Measurements from ENCODE around the gene PRICKLE2. TPM values are rescaled to one million over a fixed set of nuclear protein-coding genes. Genes with fewer than 3 reads are reported as not detected.

The PRICKLE2 gene
- total and polyA plus RNA-seq, 2 donors (not counting 3 experiments of a cell fraction or from before 2014, with no cell fraction given) = 3.0 to 7.1 TPM

- dilution Hi-C loops (cut with MboI; ENCODE audit: extremely low pct_ligation_motif_present, low sequenced_read_pairs) = no loop called here
- H3K9ac ChIP-seq (replicated peaks; ENCODE audit: extremely low read depth, insufficient read depth, low read length) = no peak overlapping the region
- no peaks in the 10 kb centered on the region for H3K9me1 ChIP-seq (replicated peaks; ENCODE audit: control insufficient read depth, extremely low read depth, insufficient read depth, low read length)
- BruUV-seq (replicated peaks) = no TSS peak
- intact Hi-C loops (cut with micrococcal nuclease) = no loop called here
- H4K20me1 ChIP-seq (replicated peaks; ENCODE audit: control insufficient read depth, extremely low read depth, insufficient read depth, low read length) = no peaks in the 10 kb centered on the region
- no peak for FAIRE-seq
- no peak overlapping the region for H2AFZ ChIP-seq (ENCODE audit: low read depth, low read length)
- H3K4me1 ChIP-seq (ENCODE audit: control insufficient read depth, extremely low read depth, insufficient read depth, low read length) = no peaks in the 10 kb centered on the region
- no peak overlapping the region for H3K27ac ChIP-seq (ENCODE audit: insufficient read depth, low read depth, low read length)
- no peak overlapping the region for H3K4me3 ChIP-seq (replicated peaks in 1 of 3; ENCODE audit: insufficient read depth in 1 of 3, low read depth in 1 of 3, low read length in 3 of 3)
- H3K4me2 ChIP-seq (ENCODE audit: insufficient read depth, low read length) = no peak overlapping the region
- H3K9me3 ChIP-seq (replicated peaks; ENCODE audit: control insufficient read depth, insufficient read depth, low read length) = no peaks in the 10 kb centered on the region
- no peak for DNase-seq (ENCODE audit: low read depth, low spot score)
- H3K79me2 ChIP-seq (ENCODE audit: control insufficient read depth, insufficient read depth, low read length) = no peaks in the 10 kb centered on the region
- no peaks in the 10 kb centered on the region for H3K36me3 ChIP-seq (ENCODE audit: control insufficient read depth in 2 of 2, extremely low read depth in 1 of 2, insufficient read depth in 2 of 2, low read length in 2 of 2)
- no peak for TF ChIP-seq JUN (IDR thresholded peaks at IDR 0.05; ENCODE audit: borderline replicate concordance, insufficient read depth, insufficient read length, low read depth)
- no peak for TF ChIP-seq MAX (IDR thresholded peaks at IDR 0.05; ENCODE audit: insufficient read depth, insufficient read length)
- TF ChIP-seq GATA2 (IDR thresholded peaks at IDR 0.05; ENCODE audit: insufficient read depth, insufficient read length, low read depth, low read length) = no peak
- TF ChIP-seq POLR2AphosphoS5 (IDR thresholded peaks at IDR 0.05; ENCODE audit: insufficient read depth, low read depth, low read length) = no peak
- TF ChIP-seq CTCF (IDR thresholded peaks at IDR 0.05; ENCODE audit: extremely low read depth in 1 of 2, insufficient read depth in 1 of 2, low read depth in 1 of 2, low read length in 2 of 2) = no peak
- TF ChIP-seq MYC (IDR thresholded peaks at IDR 0.05; ENCODE audit: low read depth, low read length) = no peak
- TF ChIP-seq FOS (IDR thresholded peaks at IDR 0.05; ENCODE audit: borderline replicate concordance, insufficient read depth, low read length) = no peak
- TF ChIP-seq POLR2A (IDR thresholded peaks at IDR 0.05; ENCODE audit: low read depth, low read length) = no peak
- no peak for TF ChIP-seq EZH2 (IDR thresholded peaks at IDR 0.05; ENCODE audit: borderline replicate concordance, low read depth, low read length, severe bottlenecking)
- ChIA-PET CTCF (no interaction called here), POLR2A (no interaction called here)
- no peaks in the 10 kb centered on the region for H3K27me3 ChIP-seq (ENCODE audit: control insufficient read depth in 2 of 2, insufficient read depth in 2 of 2, low read length in 2 of 2)
Observed at GRCh38 chr3:64129106-64129505, 96.2 kb downstream of the PRICKLE2 start.
